Measurements from ENCODE around the gene CYBRD1. TPM values are rescaled to one million over a fixed set of nuclear protein-coding genes. Genes with fewer than 3 reads are reported as not detected.

The CYBRD1 gene
- total RNA-seq, 1 donor from 2014 or later = 48.4 TPM

DNA sequence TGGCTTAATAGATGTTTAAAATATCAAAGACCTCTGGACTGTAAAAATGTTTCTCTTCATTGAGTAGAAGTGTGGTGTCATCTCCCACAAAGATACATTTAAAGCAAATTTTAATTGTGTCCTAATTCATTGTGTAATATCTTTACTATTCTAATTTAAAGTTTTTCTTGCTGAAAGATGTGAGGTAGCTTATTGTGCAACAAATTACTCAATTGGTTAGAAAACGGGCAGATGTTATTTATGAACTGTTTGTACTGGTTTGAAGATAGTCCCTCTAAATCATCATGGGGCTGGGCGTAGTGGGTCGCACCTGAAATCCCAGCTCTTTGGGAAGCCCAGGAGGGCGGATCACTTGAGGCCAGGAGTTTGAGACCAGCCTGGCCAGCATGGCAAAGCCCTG, 65.3 kb downstream of the CYBRD1 start:
- Histone ChIP-seq H3K27ac (replicated peaks) (no peak overlapping the region), H3K27me3 (ENCODE audit: low read depth) (peaks cover 28% of the 10 kb centered on the region), H3K9me3 (replicated peaks) (peaks cover 11% of the 10 kb centered on the region), H3K4me3 (no peak overlapping the region), H3K36me3 (no peaks in the 10 kb centered on the region), H3K4me1 (no peaks in the 10 kb centered on the region)
- DNase-seq = no peak
- intact Hi-C loops (cut with micrococcal nuclease) = no loop called here
- TF ChIP-seq CTCF (IDR thresholded peaks at IDR 0.05; ENCODE audit: borderline replicate concordance) = no peak

DNA sequence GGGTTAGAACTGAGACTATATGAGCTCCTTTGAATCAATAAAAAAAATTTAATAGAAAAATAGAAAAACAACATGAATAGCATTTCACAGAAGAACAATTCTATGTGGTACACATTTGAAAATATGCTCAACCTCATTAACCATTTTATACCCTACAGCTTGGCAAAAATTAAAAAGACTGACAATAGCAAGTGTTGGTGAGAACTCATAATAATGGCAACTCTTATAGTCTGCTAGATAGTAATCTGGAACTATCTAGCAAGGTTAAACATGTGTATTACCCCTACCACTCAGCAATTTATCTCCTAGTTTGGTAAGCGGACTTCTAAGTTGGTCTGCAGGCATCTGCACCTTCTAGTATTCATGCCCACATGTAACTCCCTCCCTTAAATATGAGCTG, 67.8 kb downstream of the CYBRD1 start:
- no peak overlapping the region for H3K4me3 ChIP-seq
- intact Hi-C loops (cut with micrococcal nuclease) = no loop called here
- no peak for DNase-seq
- no peaks in the 10 kb centered on the region for H3K4me1 ChIP-seq
- no peak for TF ChIP-seq CTCF (IDR thresholded peaks at IDR 0.05; ENCODE audit: borderline replicate concordance)
- peaks cover 11% of the 10 kb centered on the region for H3K9me3 ChIP-seq (replicated peaks)
- H3K36me3 ChIP-seq = no peaks in the 10 kb centered on the region
- peaks cover 32% of the 10 kb centered on the region for H3K27me3 ChIP-seq (ENCODE audit: low read depth)
- H3K27ac ChIP-seq (replicated peaks) = no peak overlapping the region

DNA sequence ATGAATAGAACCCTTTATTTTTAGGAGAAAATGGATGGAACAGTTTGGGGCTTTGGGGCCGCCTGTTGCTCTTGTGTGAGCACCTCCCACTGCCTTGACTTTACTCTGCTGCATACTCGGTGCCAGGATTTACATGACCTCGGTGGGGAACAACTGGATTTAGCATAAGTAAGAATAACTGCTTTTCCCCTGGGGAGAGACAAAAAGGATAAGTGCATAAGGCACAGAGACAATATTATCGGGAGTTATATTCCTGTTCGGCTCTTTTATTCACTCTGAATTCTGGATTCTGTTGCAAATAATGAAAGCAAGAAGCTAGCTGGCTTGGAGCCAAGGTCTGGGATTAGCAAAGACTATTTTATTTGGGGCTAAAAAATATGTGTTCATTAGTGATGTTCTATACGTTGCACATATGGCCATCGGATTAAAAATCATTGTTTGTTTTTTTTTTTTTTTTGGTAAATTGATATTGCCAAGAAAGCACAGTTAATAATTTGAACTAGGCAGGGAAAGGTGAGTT, 69.8 kb downstream of the CYBRD1 start:
- H3K4me3 ChIP-seq = peak overlapping the region; percentile 35

DNA sequence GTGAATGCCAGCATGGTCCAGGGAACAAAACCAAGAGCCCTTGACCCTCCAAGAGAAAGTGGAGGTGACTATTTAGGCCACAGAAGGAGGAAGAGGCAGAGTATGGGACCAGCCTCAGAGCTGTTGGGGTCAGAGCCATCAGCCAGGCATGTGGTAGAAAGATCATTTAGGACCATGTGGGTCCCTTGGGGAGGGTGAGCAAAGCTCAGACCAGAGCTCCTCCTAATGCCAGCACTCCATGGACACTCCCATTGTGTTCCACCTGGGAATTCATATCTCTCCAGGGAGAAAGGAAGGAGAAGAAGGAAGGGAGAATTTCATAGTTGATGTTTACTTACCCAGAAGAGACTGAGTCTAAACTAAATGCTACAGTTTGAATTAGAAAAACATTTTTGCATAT, 73.2 kb downstream of the CYBRD1 start:
- no peak for TF ChIP-seq CTCF (IDR thresholded peaks at IDR 0.05; ENCODE audit: borderline replicate concordance)
- Histone ChIP-seq H3K4me1 (no peaks in the 10 kb centered on the region), H3K27ac (replicated peaks) (no peak overlapping the region), H3K4me3 (no peak overlapping the region), H3K9me3 (replicated peaks) (peaks cover 2% of the 10 kb centered on the region), H3K36me3 (no peaks in the 10 kb centered on the region), H3K27me3 (ENCODE audit: low read depth) (peaks cover 42% of the 10 kb centered on the region)
- intact Hi-C loops (cut with micrococcal nuclease) = no loop called here
- no peak for DNase-seq

More for the DNA sequence above, 69.8 kb downstream of the CYBRD1 start:
- DNase-seq = no peak
- no peak for TF ChIP-seq CTCF (IDR thresholded peaks at IDR 0.05; ENCODE audit: borderline replicate concordance)
- peaks cover 32% of the 10 kb centered on the region for H3K27me3 ChIP-seq (ENCODE audit: low read depth)
- no peak overlapping the region for H3K27ac ChIP-seq (replicated peaks)
- intact Hi-C loops (cut with micrococcal nuclease) = no loop called here
- H3K36me3 ChIP-seq = no peaks in the 10 kb centered on the region
- peaks cover 11% of the 10 kb centered on the region for H3K9me3 ChIP-seq (replicated peaks)
- H3K4me1 ChIP-seq = no peaks in the 10 kb centered on the region

DNA sequence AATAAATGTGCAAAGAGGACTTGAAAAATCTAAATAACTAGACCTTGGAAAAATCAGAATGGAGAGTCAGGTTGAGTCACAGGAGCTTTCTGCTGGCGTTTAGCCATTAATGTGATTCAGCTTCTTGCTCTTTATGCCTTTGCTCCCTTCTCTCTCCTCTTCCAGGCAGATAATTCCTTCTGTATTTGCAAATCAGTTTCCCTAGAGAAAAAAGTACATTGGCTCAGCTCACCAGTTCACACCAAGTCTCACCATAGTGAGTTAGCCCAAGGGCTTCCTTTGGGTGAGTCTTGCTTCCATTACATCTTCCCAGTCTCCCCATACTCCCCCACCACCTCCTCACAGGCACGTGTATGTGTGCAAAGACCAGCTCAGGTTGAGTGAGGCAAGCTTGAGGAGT, 73.6 kb downstream of the CYBRD1 start:
- intact Hi-C loops (cut with micrococcal nuclease) = no loop called here
- TF ChIP-seq CTCF (IDR thresholded peaks at IDR 0.05; ENCODE audit: borderline replicate concordance) = no peak
- H3K27ac ChIP-seq (replicated peaks) = no peak overlapping the region
- no peak overlapping the region for H3K4me3 ChIP-seq
- no peaks in the 10 kb centered on the region for H3K9me3 ChIP-seq (replicated peaks)
- no peak for DNase-seq
- H3K27me3 ChIP-seq (ENCODE audit: low read depth) = peaks cover 42% of the 10 kb centered on the region
- no peaks in the 10 kb centered on the region for H3K36me3 ChIP-seq
- no peaks in the 10 kb centered on the region for H3K4me1 ChIP-seq
